Measurements from ENCODE around the gene ESR1. TPM values are rescaled to one million over a fixed set of nuclear protein-coding genes. Genes with fewer than 3 reads are reported as not detected.

Gene ESR1
- total RNA-seq, 2 donors from 2014 or later, result 0.52 to 4.3 TPM

GRCh38 chr6:152154559-152155356, 347.3 kb downstream of the ESR1 start:
- TF ChIP-seq POLR2A (IDR thresholded peaks at IDR 0.05) (no peak), CTCF (IDR thresholded peaks at IDR 0.05) (no peak)
- WGBS, 2 donors, result 89 to 92% methylated on average over 17 of the region's 17 CpGs
- Histone ChIP-seq H3K36me3 (replicated peaks in 1 of 2; ENCODE audit: insufficient read depth in 1 of 2, low read depth in 2 of 2) (peaks cover 0 to 18% of the 10 kb centered on the region in 2 donors), H3K4me3 (no peak overlapping the region), H3K27me3 (no peaks in the 10 kb centered on the region), H3K4me1 (no peaks in the 10 kb centered on the region), H3K9me3 (no peaks in the 10 kb centered on the region), H3K27ac (no peak overlapping the region)
- intact Hi-C loops (cut with DNase I), result loop anchor here (10.0 kb wide), 1 partner anchor 200 kb away; no protein-coding TSS in a partner anchor
- no peak for ATAC-seq
- DNase-seq, result no peak

- WGBS, 2 donors, result 93 to 94% methylated on average over 8 of the region's 8 CpGs
- DNase-seq (no peak), ATAC-seq (no peak)
- intact Hi-C loops (cut with DNase I), result loop anchor here (10.0 kb wide), 1 partner anchor 199 kb away; no protein-coding TSS in a partner anchor
- no peaks in the 10 kb centered on the region for H3K4me1 ChIP-seq
- no peaks in the 10 kb centered on the region for H3K9me3 ChIP-seq
- TF ChIP-seq CTCF (IDR thresholded peaks at IDR 0.05), result no peak
- no peak for TF ChIP-seq POLR2A (IDR thresholded peaks at IDR 0.05)
- H3K27me3 ChIP-seq, result no peaks in the 10 kb centered on the region
- no peak overlapping the region for H3K4me3 ChIP-seq
- H3K27ac ChIP-seq, result no peak overlapping the region
- peaks cover 0 to 17% of the 10 kb centered on the region in 2 donors for H3K36me3 ChIP-seq (replicated peaks in 1 of 2; ENCODE audit: insufficient read depth in 1 of 2, low read depth in 2 of 2)
Measured at GRCh38 chr6:152155792-152156191, 348.3 kb downstream of the ESR1 start.

- WGBS, 2 donors, result 91 to 96% methylated on average over 3 of the region's 3 CpGs
- H3K4me1 ChIP-seq, result no peaks in the 10 kb centered on the region
- no peak overlapping the region for H3K4me3 ChIP-seq
- TF ChIP-seq CTCF (IDR thresholded peaks at IDR 0.05) (no peak), POLR2A (IDR thresholded peaks at IDR 0.05) (no peak)
- H3K27me3 ChIP-seq, result no peaks in the 10 kb centered on the region
- no peaks in the 10 kb centered on the region for H3K9me3 ChIP-seq
- H3K27ac ChIP-seq, result no peak overlapping the region
- ATAC-seq (no peak), DNase-seq (no peak)
- peaks cover 0 to 3% of the 10 kb centered on the region in 2 donors for H3K36me3 ChIP-seq (replicated peaks in 1 of 2; ENCODE audit: insufficient read depth in 1 of 2, low read depth in 2 of 2)
- intact Hi-C loops (cut with DNase I), result no loop called here
Measured at GRCh38 chr6:152160346-152160745, 352.9 kb downstream of the ESR1 start.

GRCh38 chr6:152161501-152161900, 354.0 kb downstream of the ESR1 start:
- Histone ChIP-seq H3K27ac (no peak overlapping the region), H3K27me3 (no peaks in the 10 kb centered on the region), H3K4me1 (no peaks in the 10 kb centered on the region), H3K36me3 (replicated peaks in 1 of 2; ENCODE audit: insufficient read depth in 1 of 2, low read depth in 2 of 2) (no peaks in the 10 kb centered on the region), H3K9me3 (no peaks in the 10 kb centered on the region), H3K4me3 (no peak overlapping the region)
- TF ChIP-seq CTCF (IDR thresholded peaks at IDR 0.05), result no peak
- TF ChIP-seq POLR2A (IDR thresholded peaks at IDR 0.05), result no peak
- no peak for DNase-seq
- intact Hi-C loops (cut with DNase I), result no loop called here
- no peak for ATAC-seq

GRCh38 chr6:152164957-152165356, 357.5 kb downstream of the ESR1 start:
- H3K27me3 ChIP-seq, result no peaks in the 10 kb centered on the region
- H3K4me3 ChIP-seq, result no peak overlapping the region
- ATAC-seq (no peak), DNase-seq (no peak)
- intact Hi-C loops (cut with DNase I), result no loop called here
- H3K4me1 ChIP-seq, result no peaks in the 10 kb centered on the region
- H3K27ac ChIP-seq, result no peak overlapping the region
- no peaks in the 10 kb centered on the region for H3K36me3 ChIP-seq (replicated peaks in 1 of 2; ENCODE audit: insufficient read depth in 1 of 2, low read depth in 2 of 2)
- no peak for TF ChIP-seq CTCF (IDR thresholded peaks at IDR 0.05)
- TF ChIP-seq POLR2A (IDR thresholded peaks at IDR 0.05), result no peak
- no peaks in the 10 kb centered on the region for H3K9me3 ChIP-seq
- WGBS, 2 donors, result 90 to 93% methylated on average over 5 of the region's 5 CpGs
